B cell (primary cell): ENCODE data around the gene BUD13.

Experiments
- EZH2 ChIP-seq: IDR thresholded peaks from 2 replicates; pipeline ENCODE4 v1.6.1; 2012; ENCODE audit warnings: borderline replicate concordance, low read depth, mild to moderate bottlenecking, moderate library complexity, low read length; ENCODE audit not compliant: insufficient read depth, poor library complexity, severe bottlenecking
- TF ChIP-seq, protein P1 (sequence below): fragments of 200-600 bp; IDR thresholded peaks from one replicate; pipeline ENCODE4 v1.8.0; 2022; ENCODE audit warnings: antibody characterized with exemption, mild to moderate bottlenecking

DNA sequence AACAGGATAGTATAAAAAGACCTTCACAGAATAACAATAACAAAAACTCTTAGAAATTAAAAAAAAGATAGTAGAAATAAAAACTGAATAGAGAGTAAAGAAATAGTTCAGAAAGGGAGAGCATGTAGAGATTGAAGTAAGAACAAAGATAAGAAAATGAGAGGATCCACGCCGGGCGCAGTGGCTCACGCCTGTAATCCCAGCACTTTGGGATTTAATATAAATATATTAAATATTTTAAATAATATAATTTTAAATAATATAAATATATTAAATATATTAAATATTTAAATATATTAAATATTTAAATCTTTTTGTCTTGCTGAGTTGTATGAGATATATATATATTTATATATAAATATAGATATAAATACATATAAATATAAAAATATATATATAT, 39.3 kb upstream of the BUD13 start:
- TF ChIP-seq, protein P1, sequence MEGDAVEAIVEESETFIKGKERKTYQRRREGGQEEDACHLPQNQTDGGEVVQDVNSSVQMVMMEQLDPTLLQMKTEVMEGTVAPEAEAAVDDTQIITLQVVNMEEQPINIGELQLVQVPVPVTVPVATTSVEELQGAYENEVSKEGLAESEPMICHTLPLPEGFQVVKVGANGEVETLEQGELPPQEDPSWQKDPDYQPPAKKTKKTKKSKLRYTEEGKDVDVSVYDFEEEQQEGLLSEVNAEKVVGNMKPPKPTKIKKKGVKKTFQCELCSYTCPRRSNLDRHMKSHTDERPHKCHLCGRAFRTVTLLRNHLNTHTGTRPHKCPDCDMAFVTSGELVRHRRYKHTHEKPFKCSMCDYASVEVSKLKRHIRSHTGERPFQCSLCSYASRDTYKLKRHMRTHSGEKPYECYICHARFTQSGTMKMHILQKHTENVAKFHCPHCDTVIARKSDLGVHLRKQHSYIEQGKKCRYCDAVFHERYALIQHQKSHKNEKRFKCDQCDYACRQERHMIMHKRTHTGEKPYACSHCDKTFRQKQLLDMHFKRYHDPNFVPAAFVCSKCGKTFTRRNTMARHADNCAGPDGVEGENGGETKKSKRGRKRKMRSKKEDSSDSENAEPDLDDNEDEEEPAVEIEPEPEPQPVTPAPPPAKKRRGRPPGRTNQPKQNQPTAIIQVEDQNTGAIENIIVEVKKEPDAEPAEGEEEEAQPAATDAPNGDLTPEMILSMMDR, result no peak
- TF ChIP-seq EZH2, result no peak
